Measurements from ENCODE around the gene NES. TPM values are rescaled to one million over a fixed set of nuclear protein-coding genes. Genes with fewer than 3 reads are reported as not detected.

The NES gene
- total RNA-seq, 4 donors from 2014 or later, result 13.9 to 34.3 (median 23.9) TPM

- WGBS, 2 donors (ENCODE audit: low coverage in 1 of 2), result 60 to 67% methylated on average over 3 to 9 of the region's 17 CpGs
- Histone ChIP-seq H3K27ac (peak overlapping the region in 3 of 4 donors; percentile 81 to 87 (median 84)), H3K36me3 (peaks cover 0 to 21% of the 10 kb centered on the region in 2 donors), H3K9me3 (no peaks in the 10 kb centered on the region), H3K27me3 (no peaks in the 10 kb centered on the region), H3K4me3 (no peak overlapping the region), H3K4me1 (peaks cover 2 to 81% (median 56%) of the 10 kb centered on the region in 3 donors)
- TF ChIP-seq POLR2AphosphoS5 (IDR thresholded peaks at IDR 0.05) (no peak), POLR2A (IDR thresholded peaks at IDR 0.05) (no peak), EP300 (IDR thresholded peaks at IDR 0.05) (no peak)
- TF ChIP-seq, protein P1, sequence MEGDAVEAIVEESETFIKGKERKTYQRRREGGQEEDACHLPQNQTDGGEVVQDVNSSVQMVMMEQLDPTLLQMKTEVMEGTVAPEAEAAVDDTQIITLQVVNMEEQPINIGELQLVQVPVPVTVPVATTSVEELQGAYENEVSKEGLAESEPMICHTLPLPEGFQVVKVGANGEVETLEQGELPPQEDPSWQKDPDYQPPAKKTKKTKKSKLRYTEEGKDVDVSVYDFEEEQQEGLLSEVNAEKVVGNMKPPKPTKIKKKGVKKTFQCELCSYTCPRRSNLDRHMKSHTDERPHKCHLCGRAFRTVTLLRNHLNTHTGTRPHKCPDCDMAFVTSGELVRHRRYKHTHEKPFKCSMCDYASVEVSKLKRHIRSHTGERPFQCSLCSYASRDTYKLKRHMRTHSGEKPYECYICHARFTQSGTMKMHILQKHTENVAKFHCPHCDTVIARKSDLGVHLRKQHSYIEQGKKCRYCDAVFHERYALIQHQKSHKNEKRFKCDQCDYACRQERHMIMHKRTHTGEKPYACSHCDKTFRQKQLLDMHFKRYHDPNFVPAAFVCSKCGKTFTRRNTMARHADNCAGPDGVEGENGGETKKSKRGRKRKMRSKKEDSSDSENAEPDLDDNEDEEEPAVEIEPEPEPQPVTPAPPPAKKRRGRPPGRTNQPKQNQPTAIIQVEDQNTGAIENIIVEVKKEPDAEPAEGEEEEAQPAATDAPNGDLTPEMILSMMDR (IDR thresholded peaks at IDR 0.05), result no peak
- ATAC-seq, result no peak
Observed at GRCh38 chr1:156668801-156669637, 8.2 kb downstream of the NES start.

DNA sequence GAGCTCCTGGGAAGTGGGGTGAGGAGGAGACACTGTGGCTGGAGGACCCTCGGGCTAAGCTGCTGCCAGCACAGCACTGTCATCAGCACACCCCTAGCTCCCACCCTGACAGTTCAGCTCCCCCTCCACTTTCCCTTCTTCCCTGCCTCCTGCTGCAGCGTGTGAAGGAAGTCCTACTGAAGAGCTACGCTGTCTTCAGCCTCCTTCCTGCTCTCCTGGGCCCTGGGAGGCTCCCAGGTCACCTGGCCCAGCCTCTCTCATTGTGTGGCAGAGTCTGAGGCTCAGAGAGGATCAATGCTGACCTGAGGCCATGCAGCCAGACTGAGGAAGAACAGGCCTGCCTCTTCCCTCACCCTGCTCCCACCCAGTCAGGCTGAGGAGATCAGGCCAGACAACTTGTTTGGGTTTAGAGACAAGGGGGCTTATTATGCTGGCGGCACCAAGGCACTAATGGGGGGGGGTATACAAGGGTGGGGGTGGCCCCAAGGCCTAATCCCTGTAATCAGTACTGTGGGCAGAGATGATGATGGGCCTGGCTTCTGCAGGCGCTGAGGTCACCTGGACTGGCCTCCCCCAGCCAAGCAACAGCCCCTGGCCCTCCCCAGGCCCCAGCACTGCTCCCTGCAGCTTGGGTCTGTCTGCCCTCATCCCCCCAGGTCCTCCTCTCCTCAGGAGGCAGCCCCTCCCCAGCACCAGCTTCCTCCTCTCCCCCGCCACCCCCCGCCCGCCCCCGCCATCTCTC is 9.1 kb downstream of the NES start:
- Histone ChIP-seq H3K27me3 (no peaks in the 10 kb centered on the region), H3K9me3 (no peaks in the 10 kb centered on the region), H3K4me1 (peaks cover 2 to 81% (median 61%) of the 10 kb centered on the region in 3 donors), H3K27ac (peak overlapping the region; percentile 62 to 87 (median 82)), H3K4me3 (no peak overlapping the region), H3K36me3 (peaks cover 0 to 14% of the 10 kb centered on the region in 2 donors)
- ATAC-seq, result no peak
- TF ChIP-seq EP300 (IDR thresholded peaks at IDR 0.05) (no peak), POLR2AphosphoS5 (IDR thresholded peaks at IDR 0.05) (no peak), POLR2A (IDR thresholded peaks at IDR 0.05) (no peak)
- TF ChIP-seq, protein P1 (IDR thresholded peaks at IDR 0.05), result no peak
- 0 to 40% methylated on average over 1 of the region's 9 CpGs for WGBS, 2 donors (ENCODE audit: low coverage in 1 of 2)

- WGBS, 2 donors (ENCODE audit: low coverage in 1 of 2), result 0% methylated on average over 4 of the region's 5 CpGs; no CpG with 5 or more reads in 1 of the 2 donors
- Histone ChIP-seq H3K4me3 (no peak overlapping the region), H3K9me3 (no peaks in the 10 kb centered on the region), H3K27me3 (no peaks in the 10 kb centered on the region), H3K27ac (peak overlapping the region; percentile 62 to 87 (median 82)), H3K4me1 (peaks cover 2 to 86% (median 66%) of the 10 kb centered on the region in 3 donors), H3K36me3 (peaks cover 0 to 8% of the 10 kb centered on the region in 2 donors)
- TF ChIP-seq EP300 (IDR thresholded peaks at IDR 0.05) (no peak), POLR2AphosphoS5 (IDR thresholded peaks at IDR 0.05) (peak; percentile 8)
- peak; percentile 45 for ATAC-seq
Observed at GRCh38 chr1:156667610-156667967, 9.6 kb downstream of the NES start.

GRCh38 chr1:156666862-156667609 is 10.2 kb downstream of the NES start:
- WGBS, 2 donors (ENCODE audit: low coverage in 1 of 2), result 76 to 100% methylated on average over 2 to 7 of the region's 9 CpGs
- ATAC-seq, result peak; percentile 10

More at GRCh38 chr1:156666862-156667609, 10.2 kb downstream of the NES start:
- Histone ChIP-seq H3K9me3 (no peaks in the 10 kb centered on the region), H3K4me3 (no peak overlapping the region), H3K27me3 (no peaks in the 10 kb centered on the region), H3K27ac (peak overlapping the region; percentile 62 to 87 (median 82)), H3K36me3 (peaks cover 0 to 3% of the 10 kb centered on the region in 2 donors), H3K4me1 (peaks cover 2 to 92% (median 72%) of the 10 kb centered on the region in 3 donors)
- TF ChIP-seq EP300 (IDR thresholded peaks at IDR 0.05) (no peak), POLR2AphosphoS5 (IDR thresholded peaks at IDR 0.05) (no peak), POLR2A (IDR thresholded peaks at IDR 0.05) (no peak)
- TF ChIP-seq, protein P1 (IDR thresholded peaks at IDR 0.05), result no peak
